GM12891 (cell line): ENCODE data around the gene SCARF2.

ENCODE experiments used
- DNase-seq: peaks from one replicate; pipeline ENCODE4 v3.0.0; 2011; ENCODE audit warnings: low spot score; ENCODE audit not compliant: insufficient read length
- FAIRE-seq: peaks from 2 replicates; lab custom pipeline; 2011; peaks lifted over from hg19 to GRCh38; lab: Jason Lieb, UNC
- PAX5 ChIP-seq: IDR thresholded peaks from 2 replicates; pipeline ENCODE4 v1.6.1; 2011; ENCODE audit warnings: low read length, moderate library complexity, mild to moderate bottlenecking; ENCODE audit not compliant: insufficient read depth, severe bottlenecking
- POLR2A ChIP-seq: IDR thresholded peaks from 2 replicates; pipeline ENCODE4 v1.6.1; 2011; ENCODE audit warnings: low read depth, low read length, control low read depth
- POLR2AphosphoS5 ChIP-seq: IDR thresholded peaks from 2 replicates; pipeline ENCODE4 v1.6.1; 2011; ENCODE audit warnings: low read depth, low read length, control low read depth
- POU2F2 ChIP-seq: IDR thresholded peaks from 2 replicates; pipeline ENCODE4 v1.6.1; 2011; ENCODE audit warnings: low read depth, mild to moderate bottlenecking, control low read depth, low read length, moderate library complexity
- SPI1 ChIP-seq: IDR thresholded peaks from 2 replicates; pipeline ENCODE4 v1.6.1; 2011; ENCODE audit warnings: low read depth, low read length, control low read depth
- TAF1 ChIP-seq: IDR thresholded peaks from 2 replicates; pipeline ENCODE4 v1.6.1; 2011; ENCODE audit warnings: low read depth, low read length, control low read depth

The SCARF2 gene

GRCh38 chr22:20427104-20427944 lies 10.3 kb downstream of the SCARF2 start:
- DNase-seq (no peak), FAIRE-seq (no peak)
- TF ChIP-seq SPI1 (no peak), PAX5 (no peak), POU2F2 (no peak), POLR2A (no peak), TAF1 (no peak), POLR2AphosphoS5 (no peak)

DNA sequence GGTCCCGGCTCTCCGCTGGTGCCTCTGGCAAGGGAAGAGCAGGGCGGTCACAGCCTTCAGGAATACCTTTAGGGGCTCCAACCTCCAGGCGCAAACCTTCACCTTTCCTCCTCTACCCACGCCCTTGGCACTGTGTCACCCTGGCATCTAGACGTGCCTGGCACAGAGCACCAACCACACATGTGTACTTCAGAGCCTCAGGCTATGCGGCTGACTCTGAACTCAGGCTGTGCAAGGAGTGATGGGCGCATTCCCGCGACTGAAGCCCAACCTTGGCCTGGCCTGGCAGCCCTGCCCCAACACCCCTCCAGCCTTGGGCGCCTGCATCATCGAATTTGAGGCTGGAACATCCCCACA lies 11.4 kb downstream of the SCARF2 start:
- FAIRE-seq (no peak), DNase-seq (no peak)
- no peak for TF ChIP-seq POLR2AphosphoS5
- no peak for TF ChIP-seq POU2F2
- no peak for TF ChIP-seq SPI1
- TF ChIP-seq PAX5: no peak
- no peak for TF ChIP-seq TAF1
- TF ChIP-seq POLR2A: no peak

- TF ChIP-seq POLR2AphosphoS5: no peak
- TF ChIP-seq SPI1: no peak
- TF ChIP-seq PAX5: no peak
- TF ChIP-seq TAF1: no peak
- no peak for DNase-seq
- no peak for FAIRE-seq
Observed at GRCh38 chr22:20425566-20426258, 11.9 kb downstream of the SCARF2 start.

DNA sequence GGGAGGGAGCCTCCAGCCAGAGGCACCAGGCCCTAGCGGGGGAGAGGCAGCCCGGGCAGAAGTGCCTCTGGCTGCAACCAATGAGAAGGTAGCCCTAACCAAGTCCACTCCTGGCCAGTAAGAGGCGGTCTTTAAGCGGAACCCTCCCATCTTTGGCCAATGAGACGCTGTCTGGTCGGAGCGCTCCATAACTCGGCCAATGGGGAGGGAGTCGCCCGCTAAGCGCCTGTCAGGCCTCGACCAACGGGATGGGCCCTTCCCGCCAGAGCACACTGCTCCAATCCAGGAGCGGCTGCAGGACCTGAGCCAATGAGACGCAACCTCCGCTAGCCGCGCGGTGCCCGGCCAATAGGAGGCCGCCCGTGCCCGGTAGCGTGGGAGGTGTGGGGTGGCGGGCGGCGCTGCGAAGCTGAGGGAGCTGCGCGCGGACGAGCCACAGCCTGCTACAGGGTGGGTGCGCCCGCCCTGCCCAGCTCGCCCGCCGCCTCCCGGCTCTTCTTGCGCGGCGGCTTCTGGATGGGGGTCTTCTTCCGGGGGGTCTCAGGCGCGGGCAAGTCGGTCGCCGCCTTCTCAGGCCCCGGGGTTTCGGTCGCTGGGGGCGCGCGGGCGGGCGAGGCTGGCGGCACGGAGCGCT lies 12.6 kb downstream of the SCARF2 start:
- TF ChIP-seq PAX5: no peak
- TF ChIP-seq POLR2A: no peak
- TF ChIP-seq POLR2AphosphoS5: no peak
- no peak for TF ChIP-seq SPI1
- TF ChIP-seq TAF1: no peak
- no peak for TF ChIP-seq POU2F2
- no peak for FAIRE-seq
- no peak for DNase-seq

- no peak for DNase-seq
- no peak for TF ChIP-seq SPI1
- no peak for TF ChIP-seq POLR2AphosphoS5
- TF ChIP-seq PAX5: no peak
- no peak for TF ChIP-seq TAF1
- TF ChIP-seq POU2F2: no peak
- no peak for TF ChIP-seq POLR2A
- FAIRE-seq: no peak
Observed at GRCh38 chr22:20424568-20424931, 13.1 kb downstream of the SCARF2 start.

DNA sequence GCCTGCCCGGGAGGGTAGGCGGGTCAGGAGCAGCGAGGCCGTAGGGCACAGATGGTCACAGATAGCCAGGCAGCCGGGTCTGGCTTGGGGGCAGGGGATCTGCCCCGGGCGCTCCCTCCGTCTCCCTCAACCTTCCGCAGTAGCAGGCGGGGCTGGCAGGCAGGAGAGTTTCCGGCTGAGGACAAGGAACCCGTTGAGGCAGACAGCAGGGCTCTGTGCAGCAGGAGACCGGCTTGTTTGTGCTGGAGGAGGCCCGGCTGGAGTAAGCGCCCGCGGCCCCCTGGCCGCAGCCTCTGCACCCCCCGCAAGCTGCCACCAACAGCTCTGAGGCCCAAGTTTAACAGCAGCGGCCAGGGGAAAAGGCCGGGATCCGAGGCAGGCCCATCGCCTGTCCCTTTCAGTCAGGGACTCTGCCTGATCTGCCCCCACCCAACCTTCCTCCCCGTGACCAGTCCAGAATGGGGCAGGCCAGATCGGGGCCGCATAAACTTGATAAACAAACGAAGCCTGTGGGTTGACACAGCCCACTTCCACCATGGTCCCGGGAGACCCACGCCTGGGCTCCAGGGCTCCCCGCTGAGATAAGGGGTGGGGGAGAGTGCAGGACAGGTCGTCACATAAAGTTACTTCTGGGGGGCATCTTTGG lies 13.6 kb downstream of the SCARF2 start:
- no peak for TF ChIP-seq PAX5
- FAIRE-seq: no peak
- DNase-seq: no peak

DNA sequence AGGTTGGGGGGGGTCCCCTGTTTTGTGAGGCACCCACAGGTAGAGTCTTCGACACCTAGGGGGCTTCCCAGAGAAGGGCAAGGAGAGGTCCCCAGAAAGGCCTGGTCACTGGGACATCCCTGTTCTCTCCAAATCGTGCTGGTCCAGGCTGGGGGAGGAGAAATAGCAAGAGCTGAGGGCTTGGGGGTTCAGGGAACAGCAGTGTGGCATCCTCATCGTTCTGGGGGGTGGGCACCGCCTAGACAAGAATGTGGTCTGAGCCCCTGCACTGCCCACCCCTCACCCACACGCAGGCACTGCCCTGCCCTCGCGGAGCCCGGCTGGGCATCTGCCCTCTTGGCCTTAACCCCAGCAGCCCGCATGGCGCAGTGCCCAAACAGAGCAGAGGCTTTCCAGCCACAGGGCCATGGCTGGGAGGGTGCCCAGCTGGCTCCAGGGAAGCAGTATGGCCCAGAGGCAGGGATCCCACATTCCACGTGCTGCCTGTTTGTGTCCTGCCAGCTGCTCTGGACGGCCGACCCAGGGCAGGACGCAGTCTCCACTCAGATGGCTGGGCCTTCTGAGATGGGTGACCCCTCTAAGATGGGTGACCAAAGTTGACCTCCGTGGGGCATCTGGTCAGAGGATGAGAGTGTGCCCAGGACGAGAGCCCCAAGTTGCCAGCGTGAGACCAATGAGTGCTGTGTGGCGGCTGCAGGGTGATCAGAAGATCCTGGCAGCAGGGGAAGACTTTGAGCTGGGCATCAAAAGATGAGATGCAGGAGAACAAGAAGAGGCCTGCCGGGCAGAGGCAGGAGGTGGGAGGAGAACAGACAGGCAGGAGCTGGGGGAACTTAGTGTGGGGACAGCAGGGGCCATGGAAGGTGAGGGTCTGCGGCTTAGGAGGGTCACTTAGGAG lies 14.4 kb downstream of the SCARF2 start:
- FAIRE-seq: no peak
- TF ChIP-seq POU2F2: no peak
- TF ChIP-seq PAX5: no peak
- TF ChIP-seq SPI1: no peak
- no peak for TF ChIP-seq POLR2A
- TF ChIP-seq TAF1: no peak
- no peak for TF ChIP-seq POLR2AphosphoS5
- DNase-seq: no peak

- DNase-seq: no peak
- FAIRE-seq: no peak
- TF ChIP-seq TAF1 (no peak), POLR2A (no peak), POU2F2 (no peak), PAX5 (no peak), SPI1 (no peak), POLR2AphosphoS5 (no peak)
Observed at GRCh38 chr22:20422271-20423007, 15.2 kb downstream of the SCARF2 start.

DNA sequence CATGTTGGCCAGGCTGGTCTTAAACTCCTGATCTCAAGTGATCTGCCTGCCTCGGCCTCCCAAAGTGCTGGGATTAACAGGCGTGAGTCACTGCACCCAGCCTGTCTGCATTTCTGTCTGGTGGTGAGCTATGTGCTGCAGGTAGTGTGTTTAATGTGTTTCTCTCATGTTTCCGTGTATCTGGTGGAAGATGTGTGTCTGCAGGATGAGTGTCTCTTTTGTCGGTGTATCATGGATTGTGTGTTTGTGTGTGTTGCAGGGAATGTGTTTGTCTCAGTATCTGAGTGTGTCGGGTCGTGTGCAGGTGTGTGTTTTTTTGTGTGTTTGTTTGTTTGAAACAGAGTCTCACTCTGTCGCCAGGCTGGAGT lies 16.1 kb downstream of the SCARF2 start:
- TF ChIP-seq POU2F2: no peak
- no peak for TF ChIP-seq PAX5
- FAIRE-seq (no peak), DNase-seq (no peak)
